ENCODE data around the gene BAX.

The BAX gene

GRCh38 chr19:48992581-48993174 lies 38.0 kb downstream of the BAX start:
- TF ChIP-seq ZNF274 (IDR thresholded peaks at IDR 0.05; ENCODE audit: low read depth, low read length), result no peak
- H3K4me3 ChIP-seq (ENCODE audit: low read length), result peak overlapping the region; percentile 85

- TF ChIP-seq ZNF274 (IDR thresholded peaks at IDR 0.05; ENCODE audit: low read depth, low read length), result no peak
- peak within 1 kb of the TSS; percentile 85 for H3K4me3 ChIP-seq (ENCODE audit: low read length)
Measured at GRCh38 chr19:48993175-48994034, 38.7 kb downstream of the BAX start, which contains the start of the genes GYS1 and RUVBL2. TSS of gene GYS1 (minus strand) at chr19:48993309. CDS start at chr19:48993112, 197 bp downstream. TSS of gene RUVBL2 (plus strand) at chr19:48993887. CDS start at chr19:48993912, 25 bp downstream.

- H3K4me3 ChIP-seq (ENCODE audit: low read length), result peak overlapping the region; percentile 69
- no peak for TF ChIP-seq ZNF274 (IDR thresholded peaks at IDR 0.05; ENCODE audit: low read depth, low read length)
Measured at GRCh38 chr19:48994035-48994386, 39.3 kb downstream of the BAX start.

- TF ChIP-seq ZNF274 (IDR thresholded peaks at IDR 0.05; ENCODE audit: low read depth, low read length), result no peak
- no peak overlapping the region for H3K4me3 ChIP-seq (ENCODE audit: low read length)
Measured at GRCh38 chr19:48997972-48998371, 43.3 kb downstream of the BAX start.

- no peak for TF ChIP-seq ZNF274 (IDR thresholded peaks at IDR 0.05; ENCODE audit: low read depth, low read length)
- no peak overlapping the region for H3K4me3 ChIP-seq (ENCODE audit: low read length)
Measured at GRCh38 chr19:48999481-49000325, 45.0 kb downstream of the BAX start.

GRCh38 chr19:49004133-49004532 lies 49.5 kb downstream of the BAX start:
- TF ChIP-seq ZNF274 (IDR thresholded peaks at IDR 0.05; ENCODE audit: low read depth, low read length), result no peak
- H3K4me3 ChIP-seq (ENCODE audit: low read length), result no peak overlapping the region

- no peak overlapping the region for H3K4me3 ChIP-seq (ENCODE audit: low read length)
- TF ChIP-seq ZNF274 (IDR thresholded peaks at IDR 0.05; ENCODE audit: low read depth, low read length), result no peak
Measured at GRCh38 chr19:49004964-49005614, 50.4 kb downstream of the BAX start.

GRCh38 chr19:49006905-49007304 lies 52.2 kb downstream of the BAX start:
- TF ChIP-seq ZNF274 (IDR thresholded peaks at IDR 0.05; ENCODE audit: low read depth, low read length), result no peak

GRCh38 chr19:49009828-49010227 lies 55.2 kb downstream of the BAX start:
- TF ChIP-seq ZNF274 (IDR thresholded peaks at IDR 0.05; ENCODE audit: low read depth, low read length), result no peak

More at GRCh38 chr19:49006905-49007304, 52.2 kb downstream of the BAX start:
- H3K4me3 ChIP-seq (ENCODE audit: low read length), result no peak overlapping the region

GRCh38 chr19:49010453-49010852 lies 55.8 kb downstream of the BAX start:
- H3K4me3 ChIP-seq (ENCODE audit: low read length), result no peak overlapping the region
- no peak for TF ChIP-seq ZNF274 (IDR thresholded peaks at IDR 0.05; ENCODE audit: low read depth, low read length)

More at GRCh38 chr19:49009828-49010227, 55.2 kb downstream of the BAX start:
- H3K4me3 ChIP-seq (ENCODE audit: low read length), result no peak overlapping the region

GRCh38 chr19:49011194-49011593 lies 56.5 kb downstream of the BAX start:
- H3K4me3 ChIP-seq (ENCODE audit: low read length), result no peak overlapping the region
- no peak for TF ChIP-seq ZNF274 (IDR thresholded peaks at IDR 0.05; ENCODE audit: low read depth, low read length)
